GM19455 (cell line): ENCODE results near the gene CGNL1.

Source experiments
- ATAC-seq: cut with Tn5 transposase; IDR thresholded peaks from one replicate; pipeline ENCODE4 v1.9.1; 2021; ENCODE audit not compliant: unreplicated experiment

The CGNL1 gene

GRCh38 chr15:57419335-57419734 lies 43.0 kb downstream of the CGNL1 start:
- no peak for ATAC-seq

GRCh38 chr15:57421110-57421509 lies 44.8 kb downstream of the CGNL1 start:
- ATAC-seq, result no peak

DNA sequence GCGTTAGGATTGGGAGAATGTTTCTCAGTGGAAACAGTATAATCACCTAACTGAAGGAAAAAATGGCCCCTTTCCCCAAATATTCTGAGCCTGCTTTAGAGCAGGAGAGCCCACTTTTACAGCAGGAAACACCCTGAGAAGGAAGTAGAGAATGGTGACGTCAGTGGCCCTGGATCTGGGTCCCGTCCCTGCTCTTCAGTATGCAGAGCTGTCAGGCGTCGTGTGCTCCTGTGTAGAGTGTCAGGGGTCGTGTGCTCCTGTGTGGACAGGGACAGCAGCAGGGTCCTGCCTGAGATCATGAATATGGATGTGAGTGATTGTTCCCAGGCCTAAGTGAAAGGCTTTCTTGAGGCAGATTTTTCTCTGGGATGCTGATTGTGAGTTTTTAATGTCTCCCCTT lies 45.2 kb downstream of the CGNL1 start:
- no peak for ATAC-seq

GRCh38 chr15:57422113-57422754 lies 45.9 kb downstream of the CGNL1 start:
- no peak for ATAC-seq

- ATAC-seq, result no peak
Measured at GRCh38 chr15:57423599-57424140, 47.4 kb downstream of the CGNL1 start.

DNA sequence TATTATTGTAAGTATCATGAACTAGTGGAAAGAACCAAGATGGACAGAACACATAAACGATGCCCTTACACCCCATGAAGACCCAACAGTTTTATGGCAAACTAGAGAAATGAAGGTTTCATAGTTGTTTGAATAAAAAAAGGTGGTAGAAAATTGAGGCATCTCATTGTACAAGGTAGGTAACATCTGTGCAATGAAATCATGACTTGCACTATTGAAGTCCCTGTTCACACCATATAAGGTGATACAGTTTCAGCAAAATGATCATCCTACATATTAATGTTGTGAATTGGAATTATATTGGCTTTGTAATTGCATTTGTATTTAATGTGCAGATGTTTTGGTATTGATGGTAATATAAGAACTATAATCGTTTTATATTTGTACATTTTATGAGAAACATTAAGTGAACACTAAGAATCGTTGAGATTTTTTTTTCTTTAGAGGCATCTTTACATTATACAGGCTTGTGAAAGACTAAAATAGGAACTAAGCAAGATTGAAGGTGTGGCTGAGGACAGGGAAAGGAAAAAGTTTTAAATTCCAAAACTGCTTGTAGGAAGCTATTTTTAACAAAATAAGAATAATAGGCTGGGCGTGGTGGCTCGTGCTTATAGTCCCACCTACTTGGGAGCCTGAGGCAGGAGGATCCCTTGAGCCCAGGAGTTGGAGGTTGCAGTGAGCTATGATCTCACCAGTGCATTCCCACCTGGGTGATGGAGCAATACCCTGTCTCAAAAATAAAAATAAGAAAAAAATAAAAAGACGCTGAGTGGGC lies 48.5 kb downstream of the CGNL1 start:
- no peak for ATAC-seq

- ATAC-seq, result no peak
Measured at GRCh38 chr15:57425842-57426241, 49.5 kb downstream of the CGNL1 start.

GRCh38 chr15:57427367-57427821 lies 51.1 kb downstream of the CGNL1 start:
- no peak for ATAC-seq

GRCh38 chr15:57432141-57432741 lies 55.9 kb downstream of the CGNL1 start:
- ATAC-seq, result no peak

GRCh38 chr15:57436166-57436565 lies 59.9 kb downstream of the CGNL1 start:
- no peak for ATAC-seq

- no peak for ATAC-seq
Measured at GRCh38 chr15:57436961-57437360, 60.7 kb downstream of the CGNL1 start.

DNA sequence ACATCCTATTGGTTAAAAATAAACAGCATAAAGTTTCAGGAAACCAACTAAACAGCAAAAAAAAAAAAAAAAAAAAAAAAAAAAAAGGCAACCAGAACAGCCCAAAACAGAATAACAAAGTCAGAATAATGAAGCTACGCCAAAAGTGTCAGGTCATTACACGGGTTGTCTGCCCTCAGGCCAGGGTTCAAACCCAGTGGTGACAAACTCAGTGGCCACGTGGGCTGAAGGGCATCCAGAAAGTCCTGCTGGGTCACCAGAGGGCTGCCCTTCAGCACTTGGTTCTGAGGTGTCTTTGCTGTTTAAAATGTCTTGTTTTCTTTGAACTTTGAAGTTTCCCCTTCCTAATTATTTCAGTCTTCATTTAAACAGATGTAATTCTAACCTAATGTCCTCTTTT lies 61.3 kb downstream of the CGNL1 start:
- no peak for ATAC-seq

- no peak for ATAC-seq
Measured at GRCh38 chr15:57438166-57438565, 61.9 kb downstream of the CGNL1 start.

DNA sequence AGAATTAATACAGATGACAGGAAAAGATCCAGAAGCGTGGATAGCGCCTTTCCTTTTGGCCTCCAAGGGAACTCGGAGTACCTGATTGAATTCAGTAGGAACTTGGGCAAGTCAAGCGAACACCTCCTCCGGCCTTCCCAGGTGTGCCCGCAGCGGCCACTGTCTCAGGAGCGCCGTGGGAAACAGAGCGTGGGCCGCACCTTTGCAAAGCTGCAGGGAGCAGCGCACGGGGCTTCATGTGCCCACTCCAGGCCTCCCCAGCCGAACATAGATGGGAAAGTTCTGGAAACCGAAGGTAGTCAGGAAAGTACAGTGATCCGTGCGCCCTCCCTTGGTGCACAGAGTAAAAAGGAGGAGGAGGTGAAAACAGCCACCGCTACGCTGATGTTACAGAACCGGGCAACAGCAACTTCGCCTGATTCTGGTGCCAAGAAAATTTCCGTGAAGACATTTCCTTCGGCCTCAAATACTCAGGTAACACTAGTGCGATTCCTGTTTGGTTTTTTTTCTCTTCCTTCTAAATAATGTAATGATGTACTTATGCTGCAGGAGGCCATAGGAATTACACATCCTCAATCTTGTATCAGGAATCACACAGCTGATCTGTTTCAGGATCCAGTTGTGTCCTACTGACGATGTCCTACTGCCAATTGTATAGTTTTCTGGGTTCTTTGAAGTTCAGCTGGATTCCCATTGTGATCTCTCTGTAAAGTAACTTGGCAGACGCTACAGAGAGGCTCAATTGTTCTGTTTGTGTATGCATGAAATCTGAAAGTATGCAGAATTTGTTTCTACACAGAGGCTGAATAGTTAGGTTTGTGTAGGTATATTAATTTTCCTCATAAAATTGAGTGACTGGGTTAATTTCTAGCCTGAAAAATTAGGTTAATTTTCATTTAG lies 63.1 kb downstream of the CGNL1 start:
- ATAC-seq, result no peak

DNA sequence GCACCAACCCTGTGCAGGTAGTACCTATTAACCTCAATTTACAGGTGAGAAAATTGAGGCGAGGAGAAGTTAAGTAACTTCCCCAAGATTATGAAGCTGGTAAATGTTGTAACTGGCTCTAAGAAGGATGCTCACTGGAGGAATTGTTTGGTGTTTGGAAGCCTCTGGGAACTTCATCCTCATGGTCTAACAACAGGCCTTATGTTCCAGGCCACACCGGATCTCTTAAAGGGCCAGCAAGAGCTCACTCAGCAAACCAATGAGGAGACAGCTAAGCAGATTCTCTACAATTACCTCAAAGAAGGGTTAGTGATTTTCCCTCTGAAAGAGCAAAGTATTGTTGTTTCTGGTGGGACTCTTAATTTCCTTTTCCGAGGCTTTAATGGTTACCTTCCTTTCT lies 63.9 kb downstream of the CGNL1 start:
- ATAC-seq, result no peak

GRCh38 chr15:57440799-57441198 lies 64.5 kb downstream of the CGNL1 start:
- no peak for ATAC-seq

- no peak for ATAC-seq
Measured at GRCh38 chr15:57442335-57442734, 66.0 kb downstream of the CGNL1 start.

DNA sequence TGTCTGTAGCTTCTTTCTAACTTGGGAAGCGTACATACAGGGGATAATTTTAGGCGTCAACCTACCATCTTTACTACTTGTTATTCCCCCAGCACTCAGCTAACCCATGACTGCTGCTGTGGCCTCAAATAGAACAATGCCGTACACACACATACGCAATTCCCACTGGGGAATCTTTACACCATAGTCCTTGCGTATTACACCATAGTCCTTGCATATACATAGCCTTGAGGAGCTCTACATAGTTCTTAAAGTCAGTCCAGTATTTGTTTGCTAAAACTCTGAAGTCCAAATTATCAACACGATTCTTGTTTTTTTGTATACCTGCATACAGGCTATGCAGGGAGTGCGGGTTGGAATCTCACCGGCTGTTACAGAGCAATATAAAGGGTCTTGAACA lies 67.2 kb downstream of the CGNL1 start:
- no peak for ATAC-seq

- no peak for ATAC-seq
Measured at GRCh38 chr15:57444877-57445513, 68.7 kb downstream of the CGNL1 start.

DNA sequence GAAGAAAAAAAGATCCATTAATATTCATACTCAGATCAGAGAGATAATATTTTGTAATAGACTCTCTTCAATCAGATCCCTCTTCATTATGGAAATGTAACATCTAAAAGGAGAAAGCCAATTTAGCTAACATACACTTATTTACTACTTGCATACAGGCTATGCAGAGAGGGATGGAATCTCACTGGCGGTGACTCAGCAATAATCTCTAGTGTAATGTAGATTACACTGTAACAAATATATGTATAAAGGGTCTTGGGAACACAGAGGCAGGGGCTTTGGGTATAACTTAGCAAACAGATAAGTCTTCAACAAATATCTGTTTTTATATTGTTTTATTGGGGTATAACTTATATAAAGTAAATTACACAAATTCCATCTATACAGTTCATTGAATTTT lies 69.6 kb downstream of the CGNL1 start:
- no peak for ATAC-seq
